GM19395 (cell line): ENCODE data around the gene FAM168A.
A peak's percentile ranks its signal among the peaks of the same experiment; 100 is the strongest.

Source experiments
- ATAC-seq: cut with Tn5 transposase; IDR thresholded peaks from one replicate; pipeline ENCODE4 v1.9.1; 2021; ENCODE audit warnings: mild to moderate bottlenecking, moderate library complexity; ENCODE audit not compliant: unreplicated experiment

FAM168A gene

GRCh38 chr11:73597956-73598718, at the start of gene FAM168A:
FAM168A (minus strand) TSS chr11:73598112; CDS start chr11:73468474, 129,638 bp downstream.
- ATAC-seq: peak; percentile 92

- ATAC-seq: peak; percentile 67
Observed at GRCh38 chr11:73647459-73648100, 49.7 kb upstream of the FAM168A start.

GRCh38 chr11:73645972-73646631, 48.2 kb upstream of the FAM168A start, which contains the start of gene PLEKHB1:
PLEKHB1 (plus strand) TSS chr11:73646581; CDS start chr11:73646609, 28 bp downstream.
- no peak for ATAC-seq

GRCh38 chr11:73645121-73645969, 47.4 kb upstream of the FAM168A start:
- ATAC-seq: no peak

- ATAC-seq: no peak
Observed at GRCh38 chr11:73641668-73642067, 43.8 kb upstream of the FAM168A start.

- ATAC-seq: no peak
Observed at GRCh38 chr11:73640592-73640991, 42.7 kb upstream of the FAM168A start.

GRCh38 chr11:73637012-73637411, 39.1 kb upstream of the FAM168A start:
- no peak for ATAC-seq

GRCh38 chr11:73636249-73636648, 38.3 kb upstream of the FAM168A start:
- ATAC-seq: no peak

GRCh38 chr11:73635721-73636120, 37.8 kb upstream of the FAM168A start:
- ATAC-seq: no peak

- ATAC-seq: no peak
Observed at GRCh38 chr11:73633999-73634398, 36.1 kb upstream of the FAM168A start.

- no peak for ATAC-seq
Observed at GRCh38 chr11:73632996-73633395, 35.1 kb upstream of the FAM168A start.

- ATAC-seq: no peak
Observed at GRCh38 chr11:73629907-73630306, 32.0 kb upstream of the FAM168A start.

- ATAC-seq: no peak
Observed at GRCh38 chr11:73625696-73626318, 27.9 kb upstream of the FAM168A start.

GRCh38 chr11:73623686-73624085, 25.8 kb upstream of the FAM168A start:
- ATAC-seq: no peak

- no peak for ATAC-seq
Observed at GRCh38 chr11:73622926-73623593, 25.1 kb upstream of the FAM168A start.

- ATAC-seq: no peak
Observed at GRCh38 chr11:73614591-73614990, 16.7 kb upstream of the FAM168A start.

- ATAC-seq: no peak
Observed at GRCh38 chr11:73612601-73613140, 14.8 kb upstream of the FAM168A start.

GRCh38 chr11:73598719-73599379, 937 bp upstream of the FAM168A start:
- peak; percentile 23 for ATAC-seq

GRCh38 chr11:73597336-73597955, 466 bp downstream of the FAM168A start:
- no peak for ATAC-seq
